H1 (cell line): ENCODE data around the gene NUCB1. TPM values are rescaled to one million over a fixed set of nuclear protein-coding genes. Genes with fewer than 3 reads are reported as not detected.

ENCODE experiments used
- NRF1 ChIP-seq: IDR thresholded peaks from 2 replicates; pipeline ENCODE4 v1.6.1; 2011; ENCODE audit warnings: mild to moderate bottlenecking, low read depth, low read length, improper control_type of control experiment
- TCF12 ChIP-seq: IDR thresholded peaks from 2 replicates; pipeline ENCODE4 v1.6.1; 2011; ENCODE audit warnings: low read depth, mild to moderate bottlenecking, low read length
- TEAD4 ChIP-seq: IDR thresholded peaks from 2 replicates; pipeline ENCODE4 v1.6.1; 2012; ENCODE audit warnings: low read depth, low read length, inconsistent platforms, mixed read lengths
- polyA plus RNA-seq, 7 experiments: library from polyadenylated mRNA; depleted of rRNA in 3 of 7; stranded (reverse) in 5 of 7; unstranded in 2 of 7; fragments of >200 nt in 5 of 7; fragments of 200-250 nt in 2 of 7; gene quantifications; 1 replicate in 5 of 7; 2 replicates in 1 of 7; 4 replicates in 1 of 7; pipeline versions ENCODE4 v1.2.1 to v1.2.3, GENCODE V29; 2011 to 2013; ENCODE audit warnings: missing spikeins in 2 of 7, mixed read lengths in 2 of 7
- total RNA-seq: library from RNA; stranded (reverse); fragmentation: NEBNext Ultra II Directional; extraction: Animal tissue kit (Norgen Biotek cat#: 25700); gene quantifications from 2 replicates; pipeline ENCODE4 v1.2.1, GENCODE V29; 2021

NUCB1 gene
- total and polyA plus RNA-seq, 2 of the 8 experiments (the other 6 are each of a cell fraction or from before 2014, with no cell fraction given): 111 to 121 TPM

DNA sequence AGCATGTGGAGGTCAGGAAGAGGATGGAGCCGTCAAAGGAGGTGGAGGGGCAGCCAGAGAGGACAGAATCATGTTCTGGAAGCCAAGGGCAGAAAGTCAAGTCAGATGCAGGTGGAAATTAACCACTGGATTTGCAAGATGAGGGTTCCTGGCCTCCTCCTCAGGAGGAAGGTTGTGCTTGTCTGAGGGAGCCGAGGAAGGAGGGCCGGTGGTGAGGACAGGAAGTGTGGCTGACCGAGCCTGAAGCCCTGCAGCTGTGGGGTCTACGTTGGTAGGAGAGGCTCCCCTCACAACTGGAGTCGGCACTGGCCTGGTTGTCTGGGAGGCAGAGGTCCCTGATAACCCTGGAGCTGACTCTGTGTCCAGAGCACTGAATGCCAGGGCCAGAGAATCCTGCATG is 18.0 kb downstream of the NUCB1 start (continued):
- no peak for TF ChIP-seq TEAD4
- TF ChIP-seq TCF12: no peak
- TF ChIP-seq NRF1: no peak
